Stimulated activated CD4-positive, alpha-beta T cell treated with anti-CD3 and anti-CD28 coated beads, Interleukin-2, amount 100 ng/mL, for 24 hours (primary cell): ENCODE data around the gene TTLL1.
"Not testable (repeated sequence)": the region's sequence is repeated elsewhere in the genome, so short reads cannot be mapped to it uniquely, and the experiment has no call there.

Source experiments
- DNase-seq, 2 donors: peaks; one replicate each; pipeline ENCODE4 v3.0.0-alpha.2; 2020

Gene TTLL1

GRCh38 chr22:43008921-43009320, 80.3 kb downstream of the TTLL1 start:
- DNase-seq = no peak

- DNase-seq = no peak
Observed at GRCh38 chr22:43008509-43008908, 80.7 kb downstream of the TTLL1 start.

- no peak for DNase-seq
Observed at GRCh38 chr22:43007519-43008102, 81.6 kb downstream of the TTLL1 start.

- no peak for DNase-seq
Observed at GRCh38 chr22:43006753-43007152, 82.4 kb downstream of the TTLL1 start.

- no peak for DNase-seq
Observed at GRCh38 chr22:43006016-43006505, 83.1 kb downstream of the TTLL1 start.

GRCh38 chr22:43005106-43005505, 84.1 kb downstream of the TTLL1 start:
- no peak for DNase-seq

GRCh38 chr22:43004362-43005035, 84.7 kb downstream of the TTLL1 start:
- DNase-seq = no peak

- DNase-seq = no peak
Observed at GRCh38 chr22:43002202-43002586, 87.0 kb downstream of the TTLL1 start.

GRCh38 chr22:43001271-43002201, 87.7 kb downstream of the TTLL1 start:
- DNase-seq = no peak

- DNase-seq = peak; percentile 57 to 61
Observed at GRCh38 chr22:43000441-43001175, 88.6 kb downstream of the TTLL1 start.

GRCh38 chr22:42997582-42998090, 91.6 kb downstream of the TTLL1 start:
- no peak for DNase-seq

GRCh38 chr22:42996646-42997365, 92.4 kb downstream of the TTLL1 start:
- DNase-seq = no peak

GRCh38 chr22:42995654-42996053, 93.5 kb downstream of the TTLL1 start:
- DNase-seq = not testable (repeated sequence)

GRCh38 chr22:42994917-42995562, 94.2 kb downstream of the TTLL1 start:
- DNase-seq = no peak

- no peak for DNase-seq
Observed at GRCh38 chr22:42994276-42994916, 94.8 kb downstream of the TTLL1 start.

GRCh38 chr22:42993651-42994275, 95.4 kb downstream of the TTLL1 start:
- no peak for DNase-seq

- DNase-seq = no peak
Observed at GRCh38 chr22:42992886-42993479, 96.2 kb downstream of the TTLL1 start.

GRCh38 chr22:42992092-42992491, 97.1 kb downstream of the TTLL1 start:
- no peak for DNase-seq

GRCh38 chr22:42991010-42991651, 98.1 kb downstream of the TTLL1 start:
- DNase-seq = no peak
